GM18502 (cell line): Measurements from ENCODE around the gene THRAP3.
"Not testable (repeated sequence)": the region's sequence is repeated elsewhere in the genome, so short reads cannot be mapped to it uniquely, and the experiment has no call there.

Experiments
- ATAC-seq: cut with Tn5 transposase; IDR thresholded peaks from one replicate; pipeline ENCODE4 v1.9.1; 2021; ENCODE audit warnings: mild to moderate bottlenecking; ENCODE audit not compliant: unreplicated experiment, poor library complexity

THRAP3 gene, protein sequence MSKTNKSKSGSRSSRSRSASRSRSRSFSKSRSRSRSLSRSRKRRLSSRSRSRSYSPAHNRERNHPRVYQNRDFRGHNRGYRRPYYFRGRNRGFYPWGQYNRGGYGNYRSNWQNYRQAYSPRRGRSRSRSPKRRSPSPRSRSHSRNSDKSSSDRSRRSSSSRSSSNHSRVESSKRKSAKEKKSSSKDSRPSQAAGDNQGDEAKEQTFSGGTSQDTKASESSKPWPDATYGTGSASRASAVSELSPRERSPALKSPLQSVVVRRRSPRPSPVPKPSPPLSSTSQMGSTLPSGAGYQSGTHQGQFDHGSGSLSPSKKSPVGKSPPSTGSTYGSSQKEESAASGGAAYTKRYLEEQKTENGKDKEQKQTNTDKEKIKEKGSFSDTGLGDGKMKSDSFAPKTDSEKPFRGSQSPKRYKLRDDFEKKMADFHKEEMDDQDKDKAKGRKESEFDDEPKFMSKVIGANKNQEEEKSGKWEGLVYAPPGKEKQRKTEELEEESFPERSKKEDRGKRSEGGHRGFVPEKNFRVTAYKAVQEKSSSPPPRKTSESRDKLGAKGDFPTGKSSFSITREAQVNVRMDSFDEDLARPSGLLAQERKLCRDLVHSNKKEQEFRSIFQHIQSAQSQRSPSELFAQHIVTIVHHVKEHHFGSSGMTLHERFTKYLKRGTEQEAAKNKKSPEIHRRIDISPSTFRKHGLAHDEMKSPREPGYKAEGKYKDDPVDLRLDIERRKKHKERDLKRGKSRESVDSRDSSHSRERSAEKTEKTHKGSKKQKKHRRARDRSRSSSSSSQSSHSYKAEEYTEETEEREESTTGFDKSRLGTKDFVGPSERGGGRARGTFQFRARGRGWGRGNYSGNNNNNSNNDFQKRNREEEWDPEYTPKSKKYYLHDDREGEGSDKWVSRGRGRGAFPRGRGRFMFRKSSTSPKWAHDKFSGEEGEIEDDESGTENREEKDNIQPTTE

DNA sequence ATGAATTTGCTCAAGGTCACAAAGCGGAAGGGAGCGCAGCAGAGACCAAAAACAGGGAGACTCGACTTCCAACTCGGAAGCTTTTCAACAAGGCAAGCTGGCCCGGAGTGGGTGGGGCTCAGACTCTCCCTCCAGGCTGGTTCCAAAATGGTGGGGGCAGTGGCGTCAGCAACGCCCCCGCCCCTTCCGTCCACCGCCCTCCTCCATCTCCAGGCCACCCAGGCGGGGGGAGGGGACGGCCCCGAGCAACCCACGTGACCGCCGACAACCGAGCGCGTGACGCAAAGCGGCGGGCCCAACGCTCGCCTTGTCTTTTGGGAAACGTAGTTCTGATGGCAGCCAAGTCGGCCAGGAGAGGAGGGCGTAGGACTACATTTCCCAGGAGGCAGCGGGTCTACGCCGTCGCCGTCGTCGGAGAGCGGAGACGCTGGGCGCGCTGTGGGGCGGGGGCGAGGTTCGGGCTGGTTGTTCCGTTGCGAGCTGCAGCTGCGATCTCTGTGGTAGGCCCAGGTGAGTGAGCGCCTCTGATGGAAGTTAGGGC is at the start of gene THRAP3:
Gene THRAP3, plus strand, starts transcription at position 448 of the 541 bp plus-strand sequence. CDS start 58,121 bp downstream, outside the sequence.
- ATAC-seq: peak; percentile 92

DNA sequence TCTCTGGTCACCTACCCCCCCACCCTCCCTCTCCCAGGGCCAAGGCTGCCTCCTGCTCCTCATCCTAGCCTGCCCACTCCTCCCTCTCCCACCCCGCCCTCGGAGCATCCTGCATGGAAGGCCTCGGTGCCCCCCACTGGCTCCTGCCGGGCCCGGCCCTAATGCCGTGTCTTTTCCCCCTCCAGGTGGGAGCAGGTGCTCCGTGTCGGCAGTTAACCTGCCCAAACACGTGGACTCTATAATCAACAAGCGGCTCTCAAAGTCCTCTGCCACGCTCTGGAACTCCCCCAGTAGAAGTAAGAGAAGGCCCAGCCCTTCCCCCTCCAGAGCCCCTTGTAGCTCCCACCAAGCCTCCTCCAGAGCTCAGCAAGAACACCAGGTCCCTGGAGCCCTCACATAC is 49.5 kb upstream of the THRAP3 start:
- no peak for ATAC-seq

GRCh38 chr1:36175137-36176095 is 48.8 kb upstream of the THRAP3 start:
- ATAC-seq: no peak

DNA sequence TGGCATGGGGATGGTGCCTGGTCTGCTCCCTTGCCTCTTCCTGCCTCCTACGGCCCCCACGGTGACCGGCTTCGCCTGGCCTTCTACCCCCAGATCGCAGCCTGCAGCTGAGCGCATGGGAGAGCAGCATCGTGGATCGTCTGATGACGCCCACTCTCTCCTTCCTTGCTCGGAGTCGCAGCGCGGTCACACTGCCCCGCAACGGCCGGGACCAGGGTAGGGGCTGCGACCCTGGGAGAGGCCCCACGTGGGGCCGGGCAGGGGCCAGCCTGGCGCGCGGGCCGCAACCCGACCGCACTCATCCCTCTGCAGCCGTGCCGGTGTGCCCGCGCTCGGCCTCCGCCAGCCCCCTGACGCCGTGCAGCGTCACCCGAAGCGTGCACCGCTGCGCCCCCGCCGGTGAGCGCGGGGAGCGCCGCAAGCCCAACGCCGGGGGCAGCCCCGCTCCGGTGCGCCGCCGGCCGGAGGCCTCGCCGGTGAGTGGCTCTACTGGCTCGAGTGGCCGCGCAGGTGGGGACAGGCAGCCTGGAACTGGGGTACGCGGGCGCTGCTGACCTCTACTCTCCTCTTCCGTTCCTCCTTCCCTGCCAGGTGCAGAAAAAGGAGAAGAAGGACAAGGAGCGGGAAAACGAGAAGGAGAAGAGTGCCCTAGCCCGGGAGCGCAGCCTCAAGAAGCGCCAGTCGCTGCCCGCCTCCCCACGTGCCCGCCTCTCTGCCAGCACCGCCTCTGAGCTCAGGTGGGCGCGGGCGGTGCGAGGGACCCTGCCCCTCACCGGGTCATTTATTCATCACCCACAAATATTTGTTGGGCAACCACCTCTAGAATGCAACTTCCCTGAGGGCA is 47.9 kb upstream of the THRAP3 start:
- no peak for ATAC-seq

DNA sequence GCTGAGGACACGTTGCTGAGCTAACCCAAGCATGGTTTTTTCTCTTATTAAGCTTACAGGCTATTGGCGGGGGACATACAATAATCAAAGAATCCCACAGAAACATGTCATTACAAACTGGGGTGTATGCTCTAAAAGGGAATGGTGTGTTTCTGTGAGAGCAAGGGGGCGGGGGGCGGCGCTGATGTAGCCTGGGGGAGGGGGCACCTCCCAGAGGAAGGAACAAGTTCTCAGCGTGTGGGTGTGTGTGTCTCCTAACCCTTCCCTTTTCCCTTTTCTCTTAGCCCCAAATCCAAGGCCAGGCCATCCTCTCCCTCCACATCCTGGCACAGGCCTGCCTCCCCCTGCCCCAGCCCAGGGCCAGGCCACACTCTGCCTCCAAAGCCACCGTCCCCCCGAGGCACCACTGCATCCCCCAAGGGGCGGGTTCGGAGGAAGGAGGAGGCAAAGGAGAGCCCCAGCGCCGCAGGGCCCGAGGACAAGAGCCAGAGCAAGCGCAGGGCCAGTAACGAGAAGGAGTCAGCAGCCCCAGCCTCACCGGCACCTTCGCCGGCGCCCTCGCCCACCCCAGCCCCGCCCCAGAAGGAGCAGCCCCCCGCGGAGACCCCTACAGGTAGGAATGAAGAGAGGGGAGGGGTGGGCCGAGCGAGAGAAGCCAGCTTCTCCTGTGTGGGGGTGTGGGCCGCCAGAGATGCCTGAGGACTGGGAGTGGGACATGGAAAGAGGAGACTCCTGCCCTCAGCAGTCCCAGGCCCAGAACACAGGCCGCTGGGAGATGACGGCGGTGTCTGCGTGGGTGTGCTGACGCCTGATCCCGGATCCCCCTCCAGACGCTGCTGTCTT is 46.4 kb upstream of the THRAP3 start:
- no peak for ATAC-seq

DNA sequence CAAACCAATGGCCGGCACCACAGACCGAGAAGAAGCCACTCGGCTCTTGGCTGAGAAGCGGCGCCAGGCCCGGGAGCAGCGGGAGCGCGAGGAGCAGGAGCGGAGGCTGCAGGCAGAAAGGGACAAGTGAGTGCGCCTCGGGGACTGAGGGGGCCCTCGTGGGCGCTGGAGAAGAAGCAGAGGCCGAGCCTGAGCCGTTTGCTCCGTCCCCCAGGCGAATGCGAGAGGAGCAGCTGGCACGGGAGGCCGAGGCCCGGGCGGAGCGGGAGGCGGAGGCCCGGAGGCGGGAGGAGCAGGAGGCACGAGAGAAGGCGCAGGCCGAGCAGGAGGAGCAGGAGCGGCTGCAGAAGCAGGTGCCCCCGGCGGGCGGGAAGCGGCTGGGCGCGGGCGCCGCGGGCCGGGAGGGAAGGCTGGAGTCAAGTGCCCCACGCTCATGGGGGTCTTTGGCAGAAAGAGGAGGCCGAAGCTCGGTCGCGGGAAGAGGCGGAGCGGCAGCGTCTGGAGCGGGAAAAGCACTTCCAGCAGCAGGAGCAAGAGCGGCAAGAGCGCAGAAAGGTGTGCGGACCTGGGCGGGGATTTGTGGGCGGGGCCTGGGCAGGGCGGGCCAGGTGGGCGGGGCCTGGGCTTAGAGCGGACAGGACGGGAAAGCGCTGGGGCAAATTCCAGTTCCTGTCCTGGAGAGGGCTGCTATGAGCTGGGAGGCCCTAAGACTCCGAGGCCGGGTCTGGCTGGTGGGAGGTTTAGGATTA is 45.6 kb upstream of the THRAP3 start:
- no peak for ATAC-seq

- ATAC-seq: no peak
Measured at GRCh38 chr1:36179220-36179600, 45.0 kb upstream of the THRAP3 start.

GRCh38 chr1:36182734-36183133 is 41.5 kb upstream of the THRAP3 start:
- ATAC-seq: no peak

GRCh38 chr1:36183309-36183856 is 40.9 kb upstream of the THRAP3 start:
- ATAC-seq: no peak

DNA sequence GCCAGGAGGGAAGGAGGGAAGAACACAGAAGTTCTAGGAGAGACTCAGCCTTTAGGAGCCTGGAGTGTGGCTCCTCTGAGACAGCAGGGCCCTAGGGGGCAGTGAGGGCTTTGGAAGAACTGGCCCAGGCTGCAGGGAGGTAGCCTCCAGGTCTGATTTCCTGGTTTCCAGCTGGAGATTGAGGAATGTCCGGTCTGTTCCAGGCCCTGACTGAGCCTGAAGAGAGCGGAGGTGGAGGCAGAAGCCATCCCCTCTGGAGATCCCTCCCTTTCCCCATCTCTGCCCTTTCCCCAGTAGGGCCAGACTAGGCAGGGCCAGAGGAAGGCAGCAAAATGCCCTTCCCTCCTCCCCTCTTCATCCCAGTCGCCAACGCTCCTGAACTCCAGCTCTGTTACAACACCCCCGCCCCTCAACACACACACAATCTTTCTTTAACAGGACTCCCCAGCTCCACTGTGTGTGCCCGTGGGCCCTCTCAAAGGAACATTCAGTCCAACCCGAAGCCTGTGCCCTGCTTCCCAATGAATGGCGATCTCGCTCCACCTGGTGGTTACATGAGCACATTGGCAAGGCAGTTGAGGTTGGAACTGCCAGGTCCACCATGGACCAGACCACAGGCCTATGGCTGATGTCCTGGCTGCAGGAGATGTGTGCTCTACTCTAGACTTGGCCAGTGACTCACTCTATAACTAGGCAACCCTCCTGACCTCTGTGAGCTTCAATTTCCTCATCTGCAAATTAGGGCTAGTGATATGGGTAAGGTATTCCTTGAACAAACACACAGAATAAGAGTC is 36.2 kb upstream of the THRAP3 start:
- peak; percentile 65 for ATAC-seq

DNA sequence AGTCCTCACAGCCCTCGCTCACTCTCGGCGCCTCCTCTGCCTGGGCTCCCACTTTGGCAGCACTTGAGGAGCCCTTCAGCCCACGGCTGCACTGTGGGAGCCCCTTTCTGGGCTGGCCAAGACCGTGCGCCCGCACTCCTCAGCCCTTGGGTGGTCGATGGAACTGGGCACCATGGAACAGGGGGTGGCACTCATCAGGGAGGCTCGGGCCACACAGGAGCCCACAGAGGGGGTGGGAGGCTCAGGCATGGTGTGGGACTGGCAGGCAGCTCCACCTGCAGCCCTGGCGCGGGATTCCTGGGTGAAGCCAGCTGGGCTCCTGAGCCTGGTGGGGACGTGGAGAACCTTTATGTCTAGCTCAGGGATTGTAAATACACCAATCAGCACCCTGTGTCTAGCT is 27.4 kb upstream of the THRAP3 start:
- ATAC-seq: not testable (repeated sequence)

- ATAC-seq: no peak
Measured at GRCh38 chr1:36198641-36199040, 25.6 kb upstream of the THRAP3 start.

- no peak for ATAC-seq
Measured at GRCh38 chr1:36199934-36200741, 24.1 kb upstream of the THRAP3 start.

GRCh38 chr1:36203027-36203553 is 21.2 kb upstream of the THRAP3 start:
- no peak for ATAC-seq
